K562 (cell line): ENCODE measurements around the gene PHPT1. TPM values are rescaled to one million over a fixed set of nuclear protein-coding genes. Genes with fewer than 3 reads are reported as not detected.
A peak's percentile ranks its signal among the peaks of the same experiment; 100 is the strongest.

Experiments
- BRD9 ChIP-seq: fragments of 450-650 bp; IDR thresholded peaks from 2 replicates; pipeline ENCODE4 v1.6.1; 2018; ENCODE audit warnings: low read depth; ENCODE audit not compliant: partially characterized antibody
- CBX1 ChIP-seq: sonication (generic); IDR thresholded peaks from 2 replicates; pipeline ENCODE4 v1.6.1; 2016; ENCODE audit warnings: antibody characterized with exemption, low read depth, mild to moderate bottlenecking
- CC2D1A ChIP-seq: fragments of 450-650 bp; IDR thresholded peaks from 2 replicates; pipeline ENCODE4 v1.6.1; 2017; ENCODE audit warnings: mild to moderate bottlenecking
- CEBPB ChIP-seq: fragments of 450-650 bp; IDR thresholded peaks from 2 replicates; pipeline ENCODE4 v1.6.1; 2016; ENCODE audit warnings: missing genetic modification characterization, missing compliant biosample characterization
- CREB5 ChIP-seq: fragments of 250-450 bp; sonication (Bioruptor Pico); IDR thresholded peaks from 2 replicates; pipeline ENCODE4 v1.5.0; 2020; ENCODE audit warnings: mild to moderate bottlenecking
- GTF2A2 ChIP-seq: IDR thresholded peaks from 2 replicates; pipeline ENCODE4 v1.6.1; 2016; ENCODE audit warnings: mild to moderate bottlenecking, missing genetic modification characterization, missing compliant biosample characterization
- HNRNPH1 ChIP-seq: fragments of 200-400 bp; formaldehyde crosslinking; optimal IDR thresholded peaks from 2 replicates; pipeline ENCODE3; 2017; ENCODE audit warnings: low read depth, mild to moderate bottlenecking, low read length, moderate library complexity
- IRF2 ChIP-seq: sonication (generic); formaldehyde crosslinking; IDR thresholded peaks from 2 replicates; pipeline ENCODE4 v1.8.1; 2022; ENCODE audit warnings: mild to moderate bottlenecking, missing genetic modification reagents
- MIER1 ChIP-seq: fragments of 450-650 bp; IDR thresholded peaks from 2 replicates; pipeline ENCODE4 v1.6.1; 2016; ENCODE audit warnings: antibody characterized with exemption, mild to moderate bottlenecking, low read depth
- NCOA1 ChIP-seq: fragments of 450-650 bp; IDR thresholded peaks from 2 replicates; pipeline ENCODE4 v1.6.1; 2016; ENCODE audit warnings: low read depth
- NUFIP1 ChIP-seq: fragments of 450-650 bp; IDR thresholded peaks from 2 replicates; pipeline ENCODE4 v1.6.1; 2018; ENCODE audit not compliant: partially characterized antibody
- PBX2 ChIP-seq, 2 experiments: IDR thresholded peaks in 1 of 2; conservative IDR thresholded peaks in 1 of 2; 2 replicates each; pipeline ENCODE4 v1.6.1; 2016; ENCODE audit warnings: low read depth in 2 of 2, mild to moderate bottlenecking in 1 of 2, missing compliant biosample characterization in 1 of 2, missing genetic modification characterization in 1 of 2, moderate library complexity in 1 of 2
- PCBP1 ChIP-seq: fragments of 200-400 bp; formaldehyde crosslinking; IDR thresholded peaks from 2 replicates; pipeline ENCODE4 v1.6.1; 2018; ENCODE audit warnings: mild to moderate bottlenecking, low read depth, low read length; ENCODE audit not compliant: poor library complexity, severe bottlenecking
- PTBP1 ChIP-seq: fragments of 200-400 bp; formaldehyde crosslinking; IDR thresholded peaks from 2 replicates; pipeline ENCODE4 v1.6.1; 2017; ENCODE audit warnings: low read depth, low read length
- RBM39 ChIP-seq: fragments of 200-400 bp; formaldehyde crosslinking; optimal IDR thresholded peaks from 2 replicates; pipeline ENCODE3; 2018; ENCODE audit warnings: low read depth, low read length
- RFX7 ChIP-seq: fragments of 250-450 bp; sonication (Bioruptor Pico); IDR thresholded peaks from 2 replicates; pipeline ENCODE4 v1.5.1; 2021; ENCODE audit warnings: mild to moderate bottlenecking
- SMAD1 ChIP-seq: fragments of 150-350 bp; IDR thresholded peaks from 2 replicates; pipeline ENCODE4 v1.6.1; 2014; ENCODE audit warnings: low read length, low read depth; ENCODE audit not compliant: partially characterized antibody
- THAP7 ChIP-seq: fragments of 250-450 bp; sonication (Bioruptor Pico); IDR thresholded peaks from 2 replicates; pipeline ENCODE4 v1.5.0; 2021
- TRIM28 ChIP-seq: fragments of 450-650 bp; IDR thresholded peaks from 2 replicates; pipeline ENCODE4 v1.6.1; 2017
- YY1 ChIP-seq, 3 experiments: IDR thresholded peaks; 2 replicates each; pipeline ENCODE4 v1.6.1; 2011; ENCODE audit warnings: low read length in 2 of 3, mild to moderate bottlenecking in 2 of 3, moderate library complexity in 2 of 3, borderline replicate concordance in 1 of 3, control low read depth in 1 of 3, low read depth in 1 of 3; ENCODE audit not compliant: insufficient read depth in 3 of 3, insufficient replicate concordance in 2 of 3, control insufficient read depth in 1 of 3, insufficient read length in 1 of 3; ENCODE audit errors: extremely low read depth in 1 of 3
- ZKSCAN8 ChIP-seq: fragments of 200-800 bp; sonication (Bioruptor generic); IDR thresholded peaks from 2 replicates; pipeline ENCODE4 v1.6.1; 2016; ENCODE audit warnings: missing genetic modification characterization, missing compliant biosample characterization
- ZNF277 ChIP-seq: fragments of 250-450 bp; sonication (Bioruptor Pico); IDR thresholded peaks from 2 replicates; pipeline ENCODE4 v1.8.0; 2022; ENCODE audit warnings: inconsistent platforms, mild to moderate bottlenecking, moderate library complexity, borderline replicate concordance
- polyA plus RNA-seq, 8 experiments: library from polyadenylated mRNA; depleted of rRNA in 4 of 8; stranded (reverse) in 5 of 8; unstranded in 3 of 8; fragments of >200 nt; fragmentation: Nextera tagmentation in 2 of 8; fragmentation: Illumina TruSeq in 1 of 8; extraction: Ambion mirVana in 2 of 8; extraction: Trizol in 1 of 8; gene quantifications; 2 replicates each; pipeline versions ENCODE4 v1.2.1 to v1.2.3, GENCODE V29; 2011 to 2014; ENCODE audit warnings: inconsistent platforms in 1 of 8, missing spikeins in 1 of 8
- total RNA-seq, 7 experiments: library from RNA; depleted of rRNA in 6 of 7; stranded (reverse); fragments of >200 nt in 6 of 7; fragmentation: Illumina TruSeq in 2 of 7; extraction: Trizol in 2 of 7; gene quantifications; 2 replicates each; pipeline versions ENCODE4 v1.2.1 to v1.2.3, GENCODE V29; 2011 to 2021; ENCODE audit warnings: low replicate concordance in 1 of 7

PHPT1 gene
- total and polyA plus RNA-seq, 9 of the 15 experiments (the other 6 are each of a cell fraction or from before 2014, with no cell fraction given): 20.9 to 166 (median 129) TPM

- no peak for TF ChIP-seq PBX2 (CRISPR knock-in tag; IDR thresholded peaks at IDR 0.05; ENCODE audit: low read depth)
- TF ChIP-seq PBX2 (tag; conservative IDR thresholded peaks at IDR 0.05; ENCODE audit: low read depth): no peak
- TF ChIP-seq YY1 (IDR thresholded peaks at IDR 0.05; ENCODE audit: borderline replicate concordance in 1 of 3, control insufficient read depth in 1 of 3, extremely low read depth in 1 of 3, insufficient read depth in 3 of 3, insufficient read length in 1 of 3, insufficient replicate concordance in 2 of 3, low read depth in 1 of 3, low read length in 2 of 3): peak; percentile 47 to 91 (median 84)
- TF ChIP-seq RBM39: no peak
- TF ChIP-seq GTF2A2 (tag): no peak
- TF ChIP-seq CC2D1A: no peak
- no peak for TF ChIP-seq HNRNPH1
- no peak for TF ChIP-seq RFX7 (CRISPR knock-in tag)
- peak; percentile 57; the same call in 1 of the 2 replicates for TF ChIP-seq THAP7
- TF ChIP-seq ZKSCAN8: no peak
- TF ChIP-seq MIER1: no peak
- TF ChIP-seq CEBPB: peak; percentile 96
- TF ChIP-seq TRIM28: no peak
- no peak for TF ChIP-seq CREB5 (CRISPR knock-in tag)
- TF ChIP-seq PCBP1: no peak
- TF ChIP-seq PTBP1: no peak
- no peak for TF ChIP-seq ZNF277 (CRISPR knock-in tag)
- TF ChIP-seq IRF2: no peak
- TF ChIP-seq SMAD1: no peak
- TF ChIP-seq NUFIP1: no peak
- no peak for TF ChIP-seq BRD9
- TF ChIP-seq NCOA1: no peak
- TF ChIP-seq CBX1: no peak
Observed at GRCh38 chr9:136849038-136849959, at the start of gene PHPT1 (continued).
